T-cell (primary cell): ENCODE data around the gene STK33. TPM values are rescaled to one million over a fixed set of nuclear protein-coding genes. Genes with fewer than 3 reads are reported as not detected.

ENCODE experiments used
- ATAC-seq, 4 experiments: fragments of 200-7000 bp in 3 of 4; fragments of 150-1000 bp in 1 of 4; cut with Tn5 transposase; replicated peaks in 1 of 4; 1 replicate in 3 of 4; 2 replicates in 1 of 4; pipeline ENCODE4 v1.10.0; 2021; ENCODE audit warnings: moderate library complexity in 3 of 4, mild to moderate bottlenecking in 2 of 4, moderate number of reproducible peaks in 1 of 4
- CTCF ChIA-PET, 2 donors: fragments of 300-600 bp; sonication (Branson Sonifier 250); formaldehyde crosslinking; loops; one replicate each; lab custom pipeline; 2022; ENCODE audit warnings: antibody characterized with exemption in 2 of 2; lab: Charles Lee
- POLR2A ChIA-PET, 2 donors: fragments of 300-600 bp; sonication (Branson Sonifier 250); formaldehyde crosslinking; loops; one replicate each; lab custom pipeline; 2022; ENCODE audit warnings: antibody characterized with exemption in 2 of 2; lab: Charles Lee
- DNase-seq, 35 experiments: peaks; one replicate each; pipeline versions ENCODE4 v3.0.0 to v3.0.0-alpha.2; 2013 to 2023
- H3K27ac ChIP-seq: one replicate; pipeline ENCODE4 v1.5.1; 2013; ENCODE audit warnings: low read length
- H3K27me3 ChIP-seq, 2 experiments: replicated peaks in 1 of 2; 1 replicate in 1 of 2; 2 replicates in 1 of 2; pipeline versions ENCODE4 v1.6.1 to v1.7.0; 2013; ENCODE audit warnings: low read length in 1 of 2, mixed read lengths in 1 of 2; ENCODE audit not compliant: control insufficient read depth in 2 of 2, insufficient read depth in 2 of 2; ENCODE audit errors: extremely low read depth in 1 of 2
- H3K36me3 ChIP-seq, 2 donors: 1 replicate in 1 of 2; 2 replicates in 1 of 2; pipeline versions ENCODE4 v1.6.1 to v1.7.0; 2013; ENCODE audit warnings: low read length in 1 of 2; ENCODE audit not compliant: control insufficient read depth in 2 of 2, insufficient read depth in 1 of 2; ENCODE audit errors: extremely low read depth in 1 of 2
- H3K4me1 ChIP-seq, 2 experiments: 1 replicate in 1 of 2; 2 replicates in 1 of 2; pipeline versions ENCODE4 v1.6.1 to v1.7.0; 2013; ENCODE audit warnings: low read length in 2 of 2, mixed read lengths in 1 of 2; ENCODE audit not compliant: insufficient read depth in 2 of 2, control insufficient read depth in 1 of 2; ENCODE audit errors: extremely low read depth in 1 of 2
- H3K4me3 ChIP-seq, 2 donors: 1 replicate in 1 of 2; 2 replicates in 1 of 2; pipeline versions ENCODE4 v1.5.1 to v1.7.0; 2013; ENCODE audit warnings: mild to moderate bottlenecking in 2 of 2, low read length in 1 of 2, moderate library complexity in 1 of 2; ENCODE audit not compliant: control insufficient read depth in 1 of 2; ENCODE audit errors: extremely low read depth in 1 of 2
- H3K9me3 ChIP-seq: 2 replicates; pipeline ENCODE4 v1.7.0; 2013
- H3K27ac Mint-ChIP-seq, 2 donors: one replicate each; pipeline ENCODE4 v1.8.0; 2020 to 2021; ENCODE audit warnings: mild to moderate bottlenecking in 2 of 2, mixed read lengths in 2 of 2
- H3K27me3 Mint-ChIP-seq, 2 donors: one replicate each; pipeline ENCODE4 v1.8.0; 2021 to 2022; ENCODE audit warnings: mixed read lengths in 2 of 2
- H3K36me3 Mint-ChIP-seq: one replicate; pipeline ENCODE4 v1.8.0; 2021; ENCODE audit warnings: mixed read lengths
- H3K4me1 Mint-ChIP-seq, 3 donors: one replicate each; pipeline ENCODE4 v1.8.0; 2020 to 2022; ENCODE audit warnings: mixed read lengths in 3 of 3, mild to moderate bottlenecking in 1 of 3
- H3K4me3 Mint-ChIP-seq, 3 donors: one replicate each; pipeline ENCODE4 v1.8.0; 2020 to 2022; ENCODE audit warnings: mild to moderate bottlenecking in 3 of 3, mixed read lengths in 3 of 3, moderate library complexity in 3 of 3
- H3K9me3 Mint-ChIP-seq, 3 donors: one replicate each; pipeline ENCODE4 v1.8.0; 2020 to 2022; ENCODE audit warnings: mixed read lengths in 3 of 3
- WGBS: methylation state at CpG from one replicate; pipeline ENCODE4 v1.1.5; 2013; ENCODE audit warnings: missing lambda C conversion rate; ENCODE audit not compliant: insufficient coverage; 5-methylcytosine and 5-hydroxymethylcytosine counted together
- total RNA-seq, 35 experiments: library from RNA in 6 of 35; stranded (reverse) in 6 of 35; fragments of 120-200 nt in 1 of 35; gene quantifications; one replicate each; pipeline versions ENCODE4 v1.2.1 to v1.2.4 and lab custom pipeline; 2013 to 2026

Gene STK33
- total RNA-seq, 5 donors from 2014 or later (not counting 1 experiment from before 2014, with no cell fraction given): 0.30 to 1.5 (median 1.3) TPM

- Mint-ChIP-seq H3K9me3 (peaks cover 0 to 2% (median 0%) of the 10 kb centered on the region in 3 donors), H3K36me3 (no peaks in the 10 kb centered on the region), H3K4me1 (no peaks in the 10 kb centered on the region), H3K27ac (no peak overlapping the region), H3K4me3 (no peak overlapping the region), H3K27me3 (peaks cover 31 to 36% of the 10 kb centered on the region in 2 donors)
- Histone ChIP-seq H3K27ac (no peak overlapping the region), H3K27me3 (peaks cover 0 to 3% of the 10 kb centered on the region in 2 experiments), H3K4me1 (no peaks in the 10 kb centered on the region), H3K4me3 (no peak overlapping the region), H3K9me3 (no peaks in the 10 kb centered on the region), H3K36me3 (no peaks in the 10 kb centered on the region)
- DNase-seq (peak in 1 of 35 experiments; percentile 48), ATAC-seq (no peak)
- POLR2A ChIA-PET: interaction anchor here in 1 of 2 donors (0.6 kb wide), 1 partner anchor 419 kb away, joined by 17 read pairs; no protein-coding TSS in a partner anchor
- CTCF ChIA-PET: interaction anchor here (0.5 to 1.5 kb wide), 14 partner anchors 9 to 393 kb away, joined by 3 to 4 read pairs (median 3); no protein-coding TSS in a partner anchor
- no CpG with 5 or more reads among the region's 5 CpGs for WGBS
Observed at GRCh38 chr11:8566613-8567210, 27.3 kb downstream of the STK33 start.

DNA sequence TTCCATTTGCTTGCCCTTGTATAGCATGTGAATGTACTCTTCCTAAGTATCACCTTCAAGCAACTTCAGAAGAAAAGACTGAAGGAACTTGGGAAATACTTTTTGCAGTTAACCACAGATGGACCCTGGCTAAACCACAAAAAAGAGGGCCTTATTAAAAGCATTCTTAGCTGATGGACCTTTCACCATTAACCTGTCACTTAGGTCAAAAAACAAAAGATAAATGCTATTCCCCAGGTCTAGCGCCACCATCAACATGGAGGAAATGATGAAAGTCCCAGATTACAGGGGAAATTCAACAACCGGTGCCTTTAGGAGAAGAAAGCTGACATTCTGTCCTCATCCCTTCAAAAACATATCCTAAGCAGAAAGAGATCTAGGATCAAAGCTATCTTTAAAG lies 29.5 kb downstream of the STK33 start:
- no peak overlapping the region for H3K4me3 Mint-ChIP-seq
- Histone ChIP-seq H3K27ac (no peak overlapping the region), H3K27me3 (peaks cover 0 to 3% of the 10 kb centered on the region in 2 experiments), H3K4me3 (no peak overlapping the region), H3K9me3 (no peaks in the 10 kb centered on the region), H3K36me3 (no peaks in the 10 kb centered on the region), H3K4me1 (no peaks in the 10 kb centered on the region)
- H3K9me3 Mint-ChIP-seq: peaks cover 3 to 11% (median 5%) of the 10 kb centered on the region in 3 donors
- DNase-seq (no peak), ATAC-seq (no peak)
- no peaks in the 10 kb centered on the region for H3K4me1 Mint-ChIP-seq
- no CpG with 5 or more reads among the region's 2 CpGs for WGBS
- H3K27me3 Mint-ChIP-seq: peaks cover 23 to 38% of the 10 kb centered on the region in 2 donors
- POLR2A ChIA-PET: no interaction called here
- no peaks in the 10 kb centered on the region for H3K36me3 Mint-ChIP-seq
- CTCF ChIA-PET: interaction anchor here in 1 of 2 donors (0.6 kb wide), 1 partner anchor 342 kb away, joined by 3 read pairs; no protein-coding TSS in a partner anchor
- H3K27ac Mint-ChIP-seq: no peak overlapping the region

- Mint-ChIP-seq H3K27ac (no peak overlapping the region), H3K9me3 (peaks cover 3 to 11% (median 5%) of the 10 kb centered on the region in 3 donors), H3K4me1 (no peaks in the 10 kb centered on the region), H3K27me3 (peaks cover 20 to 27% of the 10 kb centered on the region in 2 donors), H3K4me3 (no peak overlapping the region), H3K36me3 (no peaks in the 10 kb centered on the region)
- no peak for DNase-seq
- Histone ChIP-seq H3K36me3 (no peaks in the 10 kb centered on the region), H3K27ac (no peak overlapping the region), H3K4me1 (no peaks in the 10 kb centered on the region), H3K27me3 (no peaks in the 10 kb centered on the region), H3K4me3 (no peak overlapping the region), H3K9me3 (no peaks in the 10 kb centered on the region)
- ChIA-PET POLR2A (no interaction called here), CTCF (no interaction called here)
- no peak for ATAC-seq
- WGBS: 100% methylated on average over 1 of the region's 3 CpGs
Observed at GRCh38 chr11:8561461-8561860, 32.6 kb downstream of the STK33 start.

DNA sequence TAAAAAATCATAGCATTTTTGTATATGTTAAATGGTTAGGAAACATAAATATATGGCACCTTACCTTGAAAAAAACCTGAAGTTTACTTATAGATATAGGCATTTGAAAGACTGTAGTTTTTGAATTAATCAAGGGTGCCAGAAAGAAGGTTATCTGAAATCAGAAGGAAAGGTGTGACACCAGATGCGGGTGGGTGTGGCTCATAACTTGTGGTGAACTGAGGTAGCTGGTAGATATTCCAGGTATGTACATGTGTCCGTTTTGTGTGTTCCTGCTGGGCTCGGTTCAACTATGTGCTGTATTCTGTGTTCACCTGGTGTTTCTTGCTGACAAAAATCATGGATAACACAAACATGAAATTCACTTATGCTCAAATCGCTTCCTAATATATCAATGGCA lies 35.6 kb downstream of the STK33 start:
- no peak for ATAC-seq

GRCh38 chr11:8545698-8546366 lies 48.2 kb downstream of the STK33 start:
- WGBS: no CpG with 5 or more reads among the region's 4 CpGs
- no peaks in the 10 kb centered on the region for H3K36me3 Mint-ChIP-seq

More for the DNA sequence above, 35.6 kb downstream of the STK33 start:
- no peaks in the 10 kb centered on the region for H3K9me3 ChIP-seq
- WGBS: 98% methylated on average over 3 of the region's 4 CpGs
- H3K4me3 ChIP-seq: no peak overlapping the region
- no peak overlapping the region for H3K27ac ChIP-seq
- no peaks in the 10 kb centered on the region for H3K27me3 ChIP-seq
- H3K9me3 Mint-ChIP-seq: peaks cover 3 to 11% (median 5%) of the 10 kb centered on the region in 3 donors
- ChIA-PET CTCF (interaction anchor here (0.7 to 0.9 kb wide), 2 partner anchors 8 to 9 kb away, joined by 3 to 4 read pairs; no protein-coding TSS in a partner anchor), POLR2A (no interaction called here)
- H3K27ac Mint-ChIP-seq: no peak overlapping the region
- no peaks in the 10 kb centered on the region for H3K4me1 ChIP-seq
- H3K4me1 Mint-ChIP-seq: no peaks in the 10 kb centered on the region
- H3K36me3 ChIP-seq: no peaks in the 10 kb centered on the region
- H3K4me3 Mint-ChIP-seq: no peak overlapping the region
- peaks cover 17 to 22% of the 10 kb centered on the region in 2 donors for H3K27me3 Mint-ChIP-seq
- DNase-seq: no peak
- H3K36me3 Mint-ChIP-seq: no peaks in the 10 kb centered on the region

DNA sequence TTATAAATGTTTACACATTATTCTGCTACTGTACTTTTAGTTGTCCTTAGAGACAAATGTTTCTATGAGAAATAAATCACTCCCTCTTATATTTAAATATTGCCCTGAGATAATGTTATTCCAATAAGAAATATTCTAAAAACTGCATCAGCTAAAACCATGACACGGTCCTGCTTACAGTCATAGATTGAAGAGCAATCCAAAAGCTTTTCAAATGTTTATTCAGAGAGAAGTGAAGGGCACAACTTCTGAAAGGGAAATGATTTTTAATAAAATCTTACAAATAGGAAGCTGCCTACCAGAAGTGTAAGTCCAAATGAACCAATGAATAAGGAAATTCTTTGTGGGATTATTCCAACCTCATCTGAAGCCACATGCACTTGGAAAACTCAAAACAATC lies 49.2 kb downstream of the STK33 start:
- POLR2A ChIA-PET: no interaction called here
- peaks cover 0 to 4% of the 10 kb centered on the region in 2 donors for H3K27me3 Mint-ChIP-seq
- peaks cover 0 to 4% (median 0%) of the 10 kb centered on the region in 3 donors for H3K9me3 Mint-ChIP-seq
- CTCF ChIA-PET: no interaction called here
- H3K27me3 ChIP-seq: no peaks in the 10 kb centered on the region
- no peak for DNase-seq
- no peak for ATAC-seq
- no CpG with 5 or more reads among the region's 1 CpG for WGBS
- H3K9me3 ChIP-seq: no peaks in the 10 kb centered on the region
- H3K4me1 ChIP-seq: no peaks in the 10 kb centered on the region
- no peak overlapping the region for H3K4me3 ChIP-seq
- H3K4me3 Mint-ChIP-seq: no peak overlapping the region
- H3K27ac ChIP-seq: no peak overlapping the region
- no peaks in the 10 kb centered on the region for H3K36me3 ChIP-seq
- H3K36me3 Mint-ChIP-seq: no peaks in the 10 kb centered on the region
- no peak overlapping the region for H3K27ac Mint-ChIP-seq
- H3K4me1 Mint-ChIP-seq: no peaks in the 10 kb centered on the region

More at GRCh38 chr11:8545698-8546366, 48.2 kb downstream of the STK33 start:
- Histone ChIP-seq H3K36me3 (no peaks in the 10 kb centered on the region), H3K9me3 (no peaks in the 10 kb centered on the region), H3K4me1 (no peaks in the 10 kb centered on the region), H3K27ac (no peak overlapping the region), H3K27me3 (no peaks in the 10 kb centered on the region), H3K4me3 (no peak overlapping the region)
- Mint-ChIP-seq H3K9me3 (peaks cover 0 to 4% (median 0%) of the 10 kb centered on the region in 3 donors), H3K27me3 (peaks cover 5 to 10% of the 10 kb centered on the region in 2 donors), H3K27ac (no peak overlapping the region), H3K4me3 (no peak overlapping the region), H3K4me1 (no peaks in the 10 kb centered on the region)
- ChIA-PET POLR2A (no interaction called here), CTCF (interaction anchor here (0.5 to 0.6 kb wide), 2 partner anchors 22 to 28 kb away, joined by 3 to 4 read pairs; no protein-coding TSS in a partner anchor)
- ATAC-seq (no peak), DNase-seq (no peak)
